ENCODE data around the gene SLC1A5.

SLC1A5 gene

GRCh38 chr19:46745030-46745429, 43.4 kb downstream of the SLC1A5 start:
- DNase-seq = no peak

- DNase-seq = peak in 3 of 58 donors; percentile 4 to 53 (median 15)
These were observed 44.2 kb downstream of the SLC1A5 start for GRCh38 chr19:46744005-46744691.

- no peak for DNase-seq
These were observed 45.4 kb downstream of the SLC1A5 start for GRCh38 chr19:46742926-46743480.

- DNase-seq = peak in 6 of 58 donors; percentile 14 to 50 (median 30)
These were observed 46.9 kb downstream of the SLC1A5 start for GRCh38 chr19:46741447-46741846.

- DNase-seq = peak in 42 of 58 donors; percentile 20 to 88 (median 54)
These were observed 49.1 kb downstream of the SLC1A5 start for GRCh38 chr19:46739290-46739771.

GRCh38 chr19:46737761-46738171, 50.6 kb downstream of the SLC1A5 start:
- peak in 3 of 58 donors; percentile 33 to 57 (median 42) for DNase-seq

- DNase-seq = no peak
These were observed 51.1 kb downstream of the SLC1A5 start for GRCh38 chr19:46737298-46737654.

- DNase-seq = peak in 1 of 58 donors; percentile 46
These were observed 51.7 kb downstream of the SLC1A5 start for GRCh38 chr19:46736531-46737297.

GRCh38 chr19:46733690-46734292, 54.6 kb downstream of the SLC1A5 start:
- DNase-seq = no peak

GRCh38 chr19:46732966-46733689, 55.3 kb downstream of the SLC1A5 start:
- DNase-seq = peak in 5 of 58 donors; percentile 16 to 31 (median 22)

- no peak for DNase-seq
These were observed 56.0 kb downstream of the SLC1A5 start for GRCh38 chr19:46732172-46732938.

GRCh38 chr19:46731584-46731983, 56.8 kb downstream of the SLC1A5 start:
- DNase-seq = peak in 10 of 58 donors; percentile 10 to 48 (median 28)

GRCh38 chr19:46731007-46731501, 57.3 kb downstream of the SLC1A5 start:
- DNase-seq = peak in 4 of 58 donors; percentile 10 to 44 (median 35)

GRCh38 chr19:46730595-46730994, 57.8 kb downstream of the SLC1A5 start:
- no peak for DNase-seq

GRCh38 chr19:46730187-46730586, 58.2 kb downstream of the SLC1A5 start:
- no peak for DNase-seq

GRCh38 chr19:46729696-46730095, 58.7 kb downstream of the SLC1A5 start:
- DNase-seq = no peak

GRCh38 chr19:46728693-46729339, 59.6 kb downstream of the SLC1A5 start:
- DNase-seq = peak in 43 of 58 donors; percentile 16 to 88 (median 43)

- no peak for DNase-seq
These were observed 60.2 kb downstream of the SLC1A5 start for GRCh38 chr19:46728208-46728607.

- no peak for DNase-seq
These were observed 60.6 kb downstream of the SLC1A5 start for GRCh38 chr19:46727757-46728156.
